ENCODE measurements around the gene TMPRSS13.
"Not testable (repeated sequence)": the region's sequence is repeated elsewhere in the genome, so short reads cannot be mapped to it uniquely, and the experiment has no call there.

The TMPRSS13 gene

DNA sequence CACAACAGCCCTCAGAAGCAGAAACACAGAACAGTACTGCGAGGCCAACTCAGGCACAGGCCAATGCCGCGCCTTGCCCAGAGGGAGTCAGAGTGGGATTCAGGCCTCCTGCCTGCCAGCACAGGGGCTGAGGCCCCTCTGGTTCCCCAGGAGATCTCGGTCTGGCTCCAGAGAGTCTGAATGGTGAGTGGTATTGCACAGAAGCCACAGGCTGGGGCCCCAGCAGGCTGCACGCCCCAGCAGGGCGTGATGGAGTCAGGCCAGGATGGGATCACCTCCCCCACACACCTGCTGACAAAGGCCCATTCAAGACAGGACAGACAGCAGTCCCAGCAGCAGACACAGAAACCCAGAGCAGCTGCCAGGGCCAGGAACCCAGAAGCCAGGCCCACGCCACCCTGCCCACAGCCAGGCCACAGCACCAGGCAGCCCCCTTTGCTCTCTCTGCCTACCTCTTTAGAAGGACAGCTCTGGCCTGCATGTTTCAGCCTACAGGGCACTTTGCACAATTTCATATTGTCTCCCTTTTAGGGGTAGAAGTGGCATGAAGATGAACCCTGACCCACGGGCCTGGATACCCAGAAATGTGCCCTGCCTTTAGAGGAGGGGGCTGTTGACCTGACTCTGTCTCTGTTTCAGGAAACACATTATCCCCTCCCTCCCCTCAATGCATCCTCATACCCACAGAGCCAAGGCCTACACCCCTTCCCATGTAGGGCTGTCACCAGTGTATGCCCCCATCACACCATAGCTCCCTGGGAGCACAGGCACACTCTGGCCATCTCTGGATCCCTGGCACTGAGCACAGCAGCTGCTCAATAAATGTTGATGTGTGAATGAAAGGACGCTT is 58.9 kb downstream of the TMPRSS13 start:
- TF ChIP-seq, protein P1, sequence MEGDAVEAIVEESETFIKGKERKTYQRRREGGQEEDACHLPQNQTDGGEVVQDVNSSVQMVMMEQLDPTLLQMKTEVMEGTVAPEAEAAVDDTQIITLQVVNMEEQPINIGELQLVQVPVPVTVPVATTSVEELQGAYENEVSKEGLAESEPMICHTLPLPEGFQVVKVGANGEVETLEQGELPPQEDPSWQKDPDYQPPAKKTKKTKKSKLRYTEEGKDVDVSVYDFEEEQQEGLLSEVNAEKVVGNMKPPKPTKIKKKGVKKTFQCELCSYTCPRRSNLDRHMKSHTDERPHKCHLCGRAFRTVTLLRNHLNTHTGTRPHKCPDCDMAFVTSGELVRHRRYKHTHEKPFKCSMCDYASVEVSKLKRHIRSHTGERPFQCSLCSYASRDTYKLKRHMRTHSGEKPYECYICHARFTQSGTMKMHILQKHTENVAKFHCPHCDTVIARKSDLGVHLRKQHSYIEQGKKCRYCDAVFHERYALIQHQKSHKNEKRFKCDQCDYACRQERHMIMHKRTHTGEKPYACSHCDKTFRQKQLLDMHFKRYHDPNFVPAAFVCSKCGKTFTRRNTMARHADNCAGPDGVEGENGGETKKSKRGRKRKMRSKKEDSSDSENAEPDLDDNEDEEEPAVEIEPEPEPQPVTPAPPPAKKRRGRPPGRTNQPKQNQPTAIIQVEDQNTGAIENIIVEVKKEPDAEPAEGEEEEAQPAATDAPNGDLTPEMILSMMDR (IDR thresholded peaks at IDR 0.05; ENCODE audit: low read depth, low read length) = no peak
- no peak overlapping the region for H3K4me3 ChIP-seq (ENCODE audit: low read depth, low read length)

DNA sequence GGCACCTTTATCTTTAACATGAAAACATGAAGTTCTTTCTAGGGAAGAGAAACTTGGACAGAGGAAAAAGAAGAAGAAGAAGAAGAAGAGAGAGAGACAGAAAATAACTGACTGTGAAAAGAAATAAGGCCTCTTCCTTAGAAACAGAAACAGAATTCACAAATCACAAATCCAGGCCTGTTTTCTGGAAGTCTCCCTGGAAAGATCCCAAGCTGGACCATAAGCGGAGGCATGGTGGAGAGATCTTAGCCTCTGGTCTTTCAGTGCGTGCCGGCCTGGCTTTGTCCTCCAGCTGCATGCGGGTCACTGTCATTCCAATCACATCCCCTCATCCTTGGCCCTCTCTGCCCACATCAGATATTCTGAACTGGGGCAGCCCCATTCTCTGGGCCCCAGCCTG is 59.6 kb downstream of the TMPRSS13 start:
- TF ChIP-seq, protein P1 (IDR thresholded peaks at IDR 0.05; ENCODE audit: low read depth, low read length) = no peak
- no peak overlapping the region for H3K4me3 ChIP-seq (ENCODE audit: low read depth, low read length)

DNA sequence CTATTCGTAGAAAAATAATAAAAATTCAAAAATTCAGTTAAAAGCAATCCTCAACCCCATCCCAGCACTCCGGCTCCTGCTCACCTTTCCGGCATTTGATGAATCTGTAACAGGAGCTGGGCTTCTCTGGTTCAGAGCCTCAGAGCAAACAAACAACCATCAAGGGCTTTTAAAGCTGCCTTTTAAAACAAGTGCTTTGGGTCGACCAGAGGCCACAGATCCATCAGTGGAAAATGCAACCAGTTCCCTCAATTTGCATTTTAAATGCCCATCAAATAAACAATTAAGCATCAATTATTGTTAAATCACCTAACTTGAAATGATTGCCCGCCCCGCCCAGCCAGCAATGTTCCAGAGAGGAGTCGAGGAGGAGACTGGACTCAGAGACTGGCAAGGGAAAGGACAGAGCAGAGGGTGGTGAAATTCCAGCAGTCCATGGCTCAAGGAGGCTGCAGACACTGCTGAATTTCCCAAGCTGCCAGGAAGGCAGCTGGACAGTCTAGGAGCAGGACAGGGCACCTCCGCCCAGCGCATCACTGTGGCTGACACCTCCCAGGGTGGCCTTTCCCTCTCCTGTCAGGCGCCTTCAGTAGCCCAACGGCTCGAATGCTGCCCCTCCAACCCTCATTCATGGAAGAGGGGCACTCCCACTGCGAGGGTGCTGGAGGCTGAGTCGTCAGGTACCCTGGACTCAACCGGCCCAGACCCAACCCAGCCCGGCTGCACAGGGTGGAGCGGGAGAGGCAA is 60.2 kb downstream of the TMPRSS13 start:
- TF ChIP-seq, protein P1 (IDR thresholded peaks at IDR 0.05; ENCODE audit: low read depth, low read length) = no peak
- H3K4me3 ChIP-seq (ENCODE audit: low read depth, low read length) = no peak overlapping the region

DNA sequence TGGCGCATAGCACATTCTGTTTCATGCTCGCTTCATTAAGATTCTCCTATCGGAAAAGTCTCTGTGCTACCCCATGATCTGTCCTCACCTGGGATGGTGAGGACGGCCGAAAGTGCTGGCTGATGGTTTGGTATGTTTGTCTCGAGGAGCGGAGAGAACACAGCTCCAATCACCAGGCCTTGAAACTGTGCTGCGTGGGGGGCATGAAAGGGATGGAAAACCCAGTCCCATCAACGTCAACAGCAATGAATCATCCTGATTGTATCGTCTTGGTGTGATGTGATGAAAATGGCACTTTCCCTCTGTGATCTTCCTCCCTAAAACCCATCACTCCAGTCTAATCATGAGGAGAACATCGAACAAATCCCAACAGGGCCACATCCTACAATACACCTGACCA is 61.1 kb downstream of the TMPRSS13 start:
- no peak overlapping the region for H3K4me3 ChIP-seq (ENCODE audit: low read depth, low read length)
- TF ChIP-seq, protein P1 (IDR thresholded peaks at IDR 0.05; ENCODE audit: low read depth, low read length) = no peak

DNA sequence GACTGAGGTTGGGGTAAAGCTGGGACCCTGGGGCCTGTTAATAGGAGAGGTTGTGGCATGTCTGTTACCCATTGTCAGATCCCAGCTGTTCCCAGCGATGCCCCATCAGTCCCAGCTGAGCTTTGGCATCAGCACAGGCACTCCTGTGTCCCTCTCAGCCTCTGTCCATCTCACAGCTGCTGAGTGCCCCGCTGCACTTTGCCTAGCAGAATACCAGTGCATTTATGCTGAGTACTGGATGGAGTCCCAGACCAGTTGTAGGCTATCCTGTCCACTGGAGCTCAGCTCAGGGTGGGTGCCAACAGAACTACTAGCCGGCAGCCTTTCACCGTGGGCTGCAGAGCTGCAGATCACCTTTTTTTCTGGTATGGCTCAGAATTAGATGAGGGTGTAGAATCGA is 62.7 kb downstream of the TMPRSS13 start:
- H3K4me3 ChIP-seq (ENCODE audit: low read depth, low read length) = no peak overlapping the region
- TF ChIP-seq, protein P1 (IDR thresholded peaks at IDR 0.05; ENCODE audit: low read depth, low read length) = no peak

DNA sequence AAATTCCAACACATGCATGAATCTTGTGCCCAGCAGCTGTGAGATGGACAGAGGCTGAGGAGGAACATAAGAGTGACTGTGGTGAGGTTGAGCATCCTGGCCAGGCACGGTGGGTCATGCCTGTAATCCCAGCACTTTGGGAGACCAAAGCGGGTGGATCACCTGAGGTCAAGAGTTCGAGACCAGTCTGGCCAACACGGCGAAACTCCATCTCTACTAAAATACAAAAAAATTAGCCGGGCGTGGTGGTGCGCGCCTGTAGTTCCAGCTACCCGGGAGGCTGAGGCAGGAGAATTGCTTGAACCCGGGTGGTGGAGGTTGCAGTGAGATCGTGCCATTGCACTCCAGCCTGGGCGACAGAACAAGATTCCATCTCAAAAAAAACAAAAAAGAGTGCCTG is 63.7 kb downstream of the TMPRSS13 start:
- not testable (repeated sequence) for H3K4me3 ChIP-seq (ENCODE audit: low read depth, low read length)

DNA sequence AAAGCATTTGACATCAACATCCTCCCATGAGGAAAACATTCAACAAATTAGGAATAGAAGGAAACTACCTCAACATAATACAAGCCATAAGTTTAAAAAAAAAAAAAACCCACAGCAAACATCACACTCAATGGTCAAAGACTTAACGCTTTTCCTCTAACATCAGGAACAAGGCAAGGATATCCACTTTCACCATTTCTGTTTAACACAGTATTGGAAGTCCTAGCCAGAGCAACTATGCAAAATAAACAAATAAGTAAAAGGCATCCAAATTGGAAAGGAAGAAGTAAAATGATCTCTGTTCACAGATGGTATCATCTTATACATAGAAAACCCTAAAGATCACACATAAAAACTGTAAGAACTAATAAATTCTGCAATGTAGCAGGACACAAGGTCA is 65.8 kb downstream of the TMPRSS13 start:
- TF ChIP-seq, protein P1 (IDR thresholded peaks at IDR 0.05; ENCODE audit: low read depth, low read length) = no peak
- H3K4me3 ChIP-seq (ENCODE audit: low read depth, low read length) = no peak overlapping the region
